Rectal smooth muscle tissue (tissue), 1 donor: ENCODE results near the gene ZSCAN22.
A peak's percentile ranks its signal among the peaks of the same experiment; 100 is the strongest.
"Not testable (repeated sequence)": the region's sequence is repeated elsewhere in the genome, so short reads cannot be mapped to it uniquely, and the experiment has no call there.

Experiments
- H3K27ac ChIP-seq: one replicate; pipeline ENCODE4 v1.7.0; 2013; ENCODE audit warnings: low read depth, low read length, inconsistent platforms
- H3K27me3 ChIP-seq: one replicate; pipeline ENCODE4 v1.7.0; 2013; ENCODE audit warnings: low read length; ENCODE audit not compliant: control insufficient read depth, insufficient read depth
- H3K36me3 ChIP-seq: one replicate; pipeline ENCODE4 v1.7.0; 2013; ENCODE audit warnings: low read length; ENCODE audit not compliant: control insufficient read depth, insufficient read depth
- H3K4me1 ChIP-seq: one replicate; pipeline ENCODE4 v1.7.0; 2013; ENCODE audit warnings: low read length; ENCODE audit not compliant: control insufficient read depth, insufficient read depth
- H3K4me3 ChIP-seq: one replicate; pipeline ENCODE4 v1.7.0; 2013; ENCODE audit warnings: low read length
- H3K9ac ChIP-seq: one replicate; pipeline ENCODE4 v1.7.0; 2013; ENCODE audit warnings: low read length

ZSCAN22 gene

GRCh38 chr19:58304255-58304654 is 22.5 kb upstream of the ZSCAN22 start:
- Histone ChIP-seq H3K27ac (no peak overlapping the region), H3K4me3 (peak overlapping the region; percentile 100), H3K36me3 (peaks cover 6% of the 10 kb centered on the region), H3K9ac (no peak overlapping the region), H3K27me3 (no peaks in the 10 kb centered on the region), H3K4me1 (peaks cover 3% of the 10 kb centered on the region)

- Histone ChIP-seq H3K27me3 (no peaks in the 10 kb centered on the region), H3K27ac (peak overlapping the region; percentile 91), H3K4me3 (peak overlapping the region; percentile 100), H3K4me1 (peaks cover 3% of the 10 kb centered on the region), H3K36me3 (peaks cover 6% of the 10 kb centered on the region), H3K9ac (peak overlapping the region; percentile 37)
Observed at GRCh38 chr19:58304748-58305064, 22.1 kb upstream of the ZSCAN22 start.

GRCh38 chr19:58305065-58305931 is 21.5 kb upstream of the ZSCAN22 start, which contains the start of gene ERVK3-1:
Gene ERVK3-1 (plus strand): TSS chr19:58305377. CDS start chr19:58312169, 6,792 bp downstream.
- Histone ChIP-seq H3K4me1 (peaks cover 3% of the 10 kb centered on the region), H3K36me3 (peaks cover 6% of the 10 kb centered on the region), H3K4me3 (peak within 1 kb of the TSS; percentile 100), H3K9ac (peak within 1 kb of the TSS; percentile 96), H3K27ac (peak within 1 kb of the TSS; percentile 91), H3K27me3 (no peaks in the 10 kb centered on the region)

DNA sequence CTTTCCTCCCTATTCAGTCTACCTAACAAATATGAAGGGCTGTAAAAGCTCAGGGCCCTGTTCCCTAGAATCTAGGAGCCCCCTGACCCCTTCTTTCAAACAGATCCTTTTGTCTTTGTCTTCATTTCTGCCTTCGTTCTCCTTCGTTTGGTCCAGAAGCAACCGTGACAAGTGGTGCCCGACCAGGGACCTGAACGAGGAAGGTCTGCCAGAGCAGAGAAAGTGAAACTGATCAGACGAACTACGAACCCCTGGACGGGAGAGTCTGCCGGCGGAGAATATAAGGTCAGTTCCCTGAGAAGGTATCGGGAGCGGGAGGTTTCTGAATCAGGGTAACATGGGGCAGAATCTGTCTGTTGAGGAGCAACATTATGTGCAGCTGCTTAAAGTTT is 20.9 kb upstream of the ZSCAN22 start:
- Histone ChIP-seq H3K9ac (peak overlapping the region; percentile 96), H3K4me3 (peak overlapping the region; percentile 100), H3K27me3 (no peaks in the 10 kb centered on the region), H3K4me1 (peaks cover 3% of the 10 kb centered on the region), H3K36me3 (peaks cover under 1% of the 10 kb centered on the region), H3K27ac (no peak overlapping the region)

- peaks cover 11% of the 10 kb centered on the region for H3K36me3 ChIP-seq
- peaks cover 3% of the 10 kb centered on the region for H3K4me1 ChIP-seq
- no peaks in the 10 kb centered on the region for H3K27me3 ChIP-seq
- no peak overlapping the region for H3K27ac ChIP-seq
- H3K4me3 ChIP-seq: no peak overlapping the region
- no peak overlapping the region for H3K9ac ChIP-seq
Observed at GRCh38 chr19:58307736-58308135, 19.1 kb upstream of the ZSCAN22 start.

- not testable (repeated sequence) for H3K27me3 ChIP-seq, H3K9ac ChIP-seq, H3K4me3 ChIP-seq, H3K27ac ChIP-seq, H3K4me1 ChIP-seq
- H3K36me3 ChIP-seq: peaks cover 18% of the 10 kb centered on the region
Observed at GRCh38 chr19:58310685-58311084, 16.1 kb upstream of the ZSCAN22 start.

DNA sequence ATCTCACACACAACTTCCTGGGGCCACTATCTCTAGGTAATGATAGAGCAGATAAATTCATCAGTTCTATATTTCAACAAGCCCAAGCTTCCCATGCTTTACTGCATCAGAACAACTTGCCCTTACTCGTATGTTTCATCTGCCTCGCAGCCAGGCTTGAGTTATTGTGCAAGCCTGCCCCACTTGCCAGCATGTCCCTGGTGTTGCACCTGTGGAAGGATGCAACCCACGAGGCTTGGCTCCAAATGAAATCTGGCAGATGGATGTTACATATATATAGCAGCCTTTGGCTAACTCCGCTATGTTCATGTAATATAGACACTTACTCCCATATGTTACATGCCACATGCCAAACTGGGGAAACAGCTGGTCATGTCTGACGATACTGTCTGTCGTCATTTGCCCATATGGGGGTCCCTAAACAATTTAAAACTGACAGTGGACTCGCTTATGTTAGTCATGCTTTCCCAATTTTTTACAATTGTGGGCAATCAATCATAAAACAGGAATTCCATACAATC is 15.4 kb upstream of the ZSCAN22 start:
- Histone ChIP-seq H3K9ac (no peak overlapping the region), H3K4me1 (no peaks in the 10 kb centered on the region), H3K4me3 (no peak overlapping the region), H3K27ac (no peak overlapping the region), H3K27me3 (no peaks in the 10 kb centered on the region), H3K36me3 (peaks cover 23% of the 10 kb centered on the region)

GRCh38 chr19:58315580-58315979 is 11.2 kb upstream of the ZSCAN22 start:
- H3K36me3 ChIP-seq: peaks cover 23% of the 10 kb centered on the region
- no peak overlapping the region for H3K9ac ChIP-seq
- H3K4me3 ChIP-seq: no peak overlapping the region
- H3K4me1 ChIP-seq: no peaks in the 10 kb centered on the region
- H3K27me3 ChIP-seq: no peaks in the 10 kb centered on the region
- no peak overlapping the region for H3K27ac ChIP-seq

DNA sequence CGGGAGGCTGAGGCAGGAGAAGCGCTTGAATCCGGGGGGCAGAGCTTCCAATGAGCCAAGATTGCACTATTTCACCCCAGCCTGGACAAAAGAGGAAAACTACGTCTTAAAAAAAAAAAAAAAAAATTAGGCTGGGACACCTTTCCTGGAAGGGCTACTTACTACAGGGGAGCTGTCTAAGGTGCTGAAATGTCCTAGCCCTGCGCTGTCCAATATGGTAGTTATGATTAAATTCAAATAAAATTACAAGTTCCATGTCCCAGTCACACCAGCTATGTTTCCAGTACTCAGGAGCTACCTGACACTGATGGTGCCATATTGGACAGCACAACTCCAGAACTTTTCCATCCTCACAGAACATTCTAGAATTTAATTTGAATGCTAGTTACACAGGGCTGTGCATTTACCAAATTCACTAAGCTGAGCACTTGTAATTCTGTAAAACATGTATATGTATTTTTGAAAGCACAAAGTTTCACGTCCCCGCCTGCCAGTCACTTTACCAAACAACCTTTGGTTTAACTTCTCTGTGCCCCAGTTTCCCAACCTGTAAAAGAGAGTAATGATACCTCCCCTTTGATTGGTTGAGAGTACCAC is 9.2 kb upstream of the ZSCAN22 start:
- H3K4me3 ChIP-seq: no peak overlapping the region
- H3K4me1 ChIP-seq: no peaks in the 10 kb centered on the region
- H3K27ac ChIP-seq: no peak overlapping the region
- H3K9ac ChIP-seq: no peak overlapping the region
- H3K36me3 ChIP-seq: peaks cover 14% of the 10 kb centered on the region
- no peaks in the 10 kb centered on the region for H3K27me3 ChIP-seq

GRCh38 chr19:58318297-58318696 is 8.5 kb upstream of the ZSCAN22 start:
- Histone ChIP-seq H3K27ac (no peak overlapping the region), H3K36me3 (peaks cover 10% of the 10 kb centered on the region), H3K9ac (no peak overlapping the region), H3K4me3 (no peak overlapping the region), H3K4me1 (no peaks in the 10 kb centered on the region), H3K27me3 (no peaks in the 10 kb centered on the region)

GRCh38 chr19:58319241-58319640 is 7.6 kb upstream of the ZSCAN22 start:
- H3K4me3 ChIP-seq: no peak overlapping the region
- H3K36me3 ChIP-seq: peaks cover 10% of the 10 kb centered on the region
- H3K27ac ChIP-seq: no peak overlapping the region
- H3K9ac ChIP-seq: no peak overlapping the region
- no peaks in the 10 kb centered on the region for H3K27me3 ChIP-seq
- H3K4me1 ChIP-seq: no peaks in the 10 kb centered on the region

DNA sequence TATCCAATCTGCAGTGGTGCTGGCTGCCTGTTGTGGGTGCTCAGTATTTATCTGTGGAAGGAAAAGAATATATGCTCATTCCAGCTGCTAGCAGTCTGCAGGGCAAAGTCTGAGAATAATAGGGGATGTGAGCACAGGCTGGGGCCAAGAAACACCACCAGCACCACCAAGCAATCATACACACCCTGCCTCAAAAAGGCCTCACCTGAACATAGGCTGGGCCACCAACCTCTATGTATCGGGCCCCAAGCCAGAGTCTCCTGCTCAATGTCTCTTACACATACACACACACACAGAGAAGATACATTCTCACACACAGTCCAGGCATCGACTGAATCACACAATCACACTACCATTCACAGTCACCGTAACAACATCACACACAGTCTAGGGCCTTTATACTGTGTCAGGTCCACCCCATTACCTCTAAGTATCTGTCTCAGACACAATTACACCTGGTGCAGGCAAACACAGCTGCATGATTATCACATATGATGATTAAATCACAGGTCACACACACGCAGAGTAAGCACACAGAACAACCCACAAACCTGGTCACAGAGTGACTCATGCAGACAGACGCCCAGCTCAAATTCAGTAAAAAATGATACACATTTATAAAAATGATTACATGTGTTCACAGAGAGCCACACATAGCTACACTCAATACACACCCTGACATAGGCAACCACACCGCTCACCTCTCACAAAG is 1.3 kb upstream of the ZSCAN22 start:
- H3K36me3 ChIP-seq: no peaks in the 10 kb centered on the region
- H3K27me3 ChIP-seq: no peaks in the 10 kb centered on the region
- H3K4me3 ChIP-seq: peak overlapping the region; percentile 5
- H3K9ac ChIP-seq: no peak overlapping the region
- H3K4me1 ChIP-seq: peaks cover 4% of the 10 kb centered on the region
- H3K27ac ChIP-seq: no peak overlapping the region
